GM19397 (cell line): Measurements from ENCODE around the gene FNIP1.
"Not testable (repeated sequence)": the region's sequence is repeated elsewhere in the genome, so short reads cannot be mapped to it uniquely, and the experiment has no call there.

Experiments used
- ATAC-seq: cut with Tn5 transposase; IDR thresholded peaks from one replicate; pipeline ENCODE4 v1.9.1; 2021; ENCODE audit warnings: mild to moderate bottlenecking, moderate library complexity; ENCODE audit not compliant: unreplicated experiment

Gene FNIP1

GRCh38 chr5:131787736-131788135, 9.1 kb downstream of the FNIP1 start:
- ATAC-seq = no peak

GRCh38 chr5:131786900-131787692, 9.7 kb downstream of the FNIP1 start:
- no peak for ATAC-seq

GRCh38 chr5:131786036-131786435, 10.8 kb downstream of the FNIP1 start:
- ATAC-seq = no peak

GRCh38 chr5:131783874-131784273, 12.9 kb downstream of the FNIP1 start:
- ATAC-seq = no peak

- no peak for ATAC-seq
These were observed 13.5 kb downstream of the FNIP1 start for GRCh38 chr5:131783357-131783756.

- ATAC-seq = no peak
These were observed 14.1 kb downstream of the FNIP1 start for GRCh38 chr5:131782717-131783116.

GRCh38 chr5:131778141-131778540, 18.7 kb downstream of the FNIP1 start:
- ATAC-seq = not testable (repeated sequence)

- ATAC-seq = no peak
These were observed 20.4 kb downstream of the FNIP1 start for GRCh38 chr5:131776450-131776849.

GRCh38 chr5:131774652-131775367, 22.0 kb downstream of the FNIP1 start:
- no peak for ATAC-seq

GRCh38 chr5:131773805-131774204, 23.0 kb downstream of the FNIP1 start:
- no peak for ATAC-seq

GRCh38 chr5:131771692-131772091, 25.1 kb downstream of the FNIP1 start:
- ATAC-seq = no peak

GRCh38 chr5:131769961-131770360, 26.9 kb downstream of the FNIP1 start:
- no peak for ATAC-seq

GRCh38 chr5:131769336-131769735, 27.5 kb downstream of the FNIP1 start:
- no peak for ATAC-seq

- ATAC-seq = no peak
These were observed 28.9 kb downstream of the FNIP1 start for GRCh38 chr5:131767891-131768290.

GRCh38 chr5:131766689-131767088, 30.1 kb downstream of the FNIP1 start:
- ATAC-seq = no peak

GRCh38 chr5:131765261-131765660, 31.6 kb downstream of the FNIP1 start:
- no peak for ATAC-seq

- no peak for ATAC-seq
These were observed 32.8 kb downstream of the FNIP1 start for GRCh38 chr5:131763968-131764367.

- ATAC-seq = no peak
These were observed 36.0 kb downstream of the FNIP1 start for GRCh38 chr5:131760793-131761192.

- ATAC-seq = no peak
These were observed 37.1 kb downstream of the FNIP1 start for GRCh38 chr5:131759704-131760103.

- no peak for ATAC-seq
These were observed 38.3 kb downstream of the FNIP1 start for GRCh38 chr5:131758520-131758900.

- ATAC-seq = no peak
These were observed 38.8 kb downstream of the FNIP1 start for GRCh38 chr5:131757830-131758519.

- no peak for ATAC-seq
These were observed 39.9 kb downstream of the FNIP1 start for GRCh38 chr5:131756942-131757341.
